ENCODE results near the gene STK11. TPM values are rescaled to one million over a fixed set of nuclear protein-coding genes. Genes with fewer than 3 reads are reported as not detected.
A peak's percentile ranks its signal among the peaks of the same experiment; 100 is the strongest.

Gene STK11
- polyA plus RNA-seq, 4 donors, result 57.7 to 86.2 (median 66.4) TPM

DNA sequence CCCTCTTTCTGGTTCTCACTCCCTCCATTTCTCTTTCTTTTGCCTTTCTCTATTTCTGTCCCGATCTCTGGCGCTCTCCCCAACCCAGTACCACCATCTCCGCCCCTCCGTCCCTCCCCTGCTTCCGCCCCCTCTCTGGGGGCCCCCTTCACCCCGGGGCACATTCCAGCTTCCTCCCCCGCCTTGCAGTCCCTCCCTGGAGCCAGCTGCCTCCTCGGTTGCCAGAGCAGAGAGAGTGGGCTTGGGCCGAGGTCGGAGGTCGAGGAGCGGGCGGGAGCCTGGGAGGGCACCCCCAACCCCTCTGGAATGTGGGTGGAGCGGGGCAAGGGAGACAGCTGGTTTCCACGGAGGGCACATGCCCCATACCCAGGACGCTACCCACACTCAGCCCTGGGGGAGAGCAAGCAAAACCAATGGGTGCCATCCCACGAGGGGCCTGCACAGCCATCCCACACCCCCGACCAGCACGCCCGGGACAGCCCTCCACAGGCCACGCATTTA lies 57.1 kb downstream of the STK11 start:
- H3K4me1 ChIP-seq (ENCODE audit: control insufficient read depth in 3 of 3, insufficient read depth in 2 of 3, low read depth in 1 of 3, low read length in 2 of 3), result peaks cover 9 to 83% (median 20%) of the 10 kb centered on the region in 3 donors
- no peaks in the 10 kb centered on the region for H3K9me3 ChIP-seq (ENCODE audit: control insufficient read depth in 2 of 2, insufficient read depth in 1 of 2, low read depth in 1 of 2, low read length in 1 of 2)
- peak overlapping the region; percentile 99 to 100 (median 99) for H3K27ac ChIP-seq (ENCODE audit: low read depth in 1 of 3, low read length in 2 of 3)
- peaks cover 4 to 29% (median 4%) of the 10 kb centered on the region in 3 donors for H3K36me3 ChIP-seq (ENCODE audit: control insufficient read depth in 3 of 3, insufficient read depth in 2 of 3, low read depth in 1 of 3, low read length in 3 of 3)
- FAIRE-seq (no peak), DNase-seq (no peak)
- 18 to 38% (median 20%) methylated on average over 20 to 21 of the region's 21 CpGs for WGBS, 3 donors
- H3K27me3 ChIP-seq (ENCODE audit: control insufficient read depth in 3 of 3, insufficient read depth in 3 of 3, low read length in 3 of 3), result no peaks in the 10 kb centered on the region
- peak overlapping the region in 2 of 3 donors; percentile 12 for H3K4me3 ChIP-seq (ENCODE audit: low read depth in 1 of 3, low read length in 3 of 3)

DNA sequence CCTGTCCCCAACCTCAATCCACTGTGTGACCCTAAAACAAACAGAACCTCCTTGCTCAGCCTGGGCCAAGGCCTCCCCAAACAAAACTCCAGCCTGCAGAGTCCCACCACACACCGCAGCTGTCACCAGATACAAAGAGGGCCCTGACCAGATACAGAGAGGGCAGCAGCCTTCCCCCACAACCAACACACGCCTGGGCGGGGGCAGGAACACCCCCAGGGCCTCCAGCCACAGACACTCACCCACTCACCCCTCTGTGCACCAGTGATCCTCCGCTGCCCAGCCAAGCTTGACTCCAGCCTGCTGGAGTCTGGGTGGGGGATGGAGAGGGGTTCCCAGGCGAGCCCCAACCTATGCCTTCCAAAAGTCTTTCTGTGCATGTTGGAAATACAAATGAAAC lies 57.6 kb downstream of the STK11 start:
- no peaks in the 10 kb centered on the region for H3K9me3 ChIP-seq (ENCODE audit: control insufficient read depth in 2 of 2, insufficient read depth in 1 of 2, low read depth in 1 of 2, low read length in 1 of 2)
- peaks cover 0 to 24% (median 0%) of the 10 kb centered on the region in 3 donors for H3K36me3 ChIP-seq (ENCODE audit: control insufficient read depth in 3 of 3, insufficient read depth in 2 of 3, low read depth in 1 of 3, low read length in 3 of 3)
- peak in 1 of 2 donors; percentile 42 for DNase-seq
- no peaks in the 10 kb centered on the region for H3K27me3 ChIP-seq (ENCODE audit: control insufficient read depth in 3 of 3, insufficient read depth in 3 of 3, low read length in 3 of 3)
- peak overlapping the region; percentile 99 to 100 (median 99) for H3K27ac ChIP-seq (ENCODE audit: low read depth in 1 of 3, low read length in 2 of 3)
- H3K4me3 ChIP-seq (ENCODE audit: low read depth in 1 of 3, low read length in 3 of 3), result peak overlapping the region in 1 of 3 donors; percentile 12
- WGBS, 3 donors, result 43 to 61% (median 58%) methylated on average over 5 of the region's 5 CpGs
- H3K4me1 ChIP-seq (ENCODE audit: control insufficient read depth in 3 of 3, insufficient read depth in 2 of 3, low read depth in 1 of 3, low read length in 2 of 3), result peaks cover 8 to 83% (median 20%) of the 10 kb centered on the region in 3 donors
- no peak for FAIRE-seq

DNA sequence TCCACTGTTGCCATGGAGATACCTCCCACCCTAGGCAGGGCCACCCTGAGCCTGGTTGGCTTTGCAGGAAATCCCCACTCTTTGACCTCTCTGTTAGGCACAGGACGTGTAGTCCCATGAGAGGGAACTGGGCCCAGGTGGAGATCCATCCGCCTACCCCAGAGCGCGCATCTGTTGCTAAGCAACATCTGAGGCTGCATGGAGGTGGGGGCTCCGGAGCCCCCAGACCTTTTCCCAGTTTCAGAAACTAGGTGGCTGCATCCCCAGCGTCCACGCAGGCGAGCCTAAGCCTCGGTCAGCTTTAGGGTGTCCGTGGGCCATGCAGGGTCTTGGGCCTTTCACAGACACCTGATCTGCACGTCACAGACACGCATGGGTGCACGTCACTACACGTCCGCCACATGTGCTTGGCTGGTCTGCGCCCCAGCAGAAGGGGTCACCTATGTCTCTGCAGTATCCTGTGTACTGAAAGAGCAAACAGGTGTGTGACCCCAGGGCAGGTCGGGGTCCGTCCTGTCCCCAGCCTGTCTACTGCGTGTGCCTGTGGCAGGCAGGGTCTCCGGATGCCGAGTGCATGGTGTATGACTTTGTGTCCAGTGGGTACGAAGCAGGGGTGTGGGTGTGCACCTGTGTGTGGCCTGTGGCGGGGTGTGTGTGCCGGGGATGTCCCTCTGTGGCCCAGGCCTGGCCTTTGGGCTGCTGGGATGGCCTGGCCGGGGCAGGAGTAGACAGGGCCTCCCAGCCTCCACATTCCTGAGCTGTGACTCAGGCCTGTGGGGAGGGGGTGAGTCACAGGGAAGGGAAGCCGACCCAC lies 59.4 kb downstream of the STK11 start:
- H3K27ac ChIP-seq (ENCODE audit: low read depth in 1 of 3, low read length in 2 of 3), result peak overlapping the region; percentile 78 to 94 (median 86)
- H3K27me3 ChIP-seq (ENCODE audit: control insufficient read depth in 3 of 3, insufficient read depth in 3 of 3, low read length in 3 of 3), result no peaks in the 10 kb centered on the region
- H3K9me3 ChIP-seq (ENCODE audit: control insufficient read depth in 2 of 2, insufficient read depth in 1 of 2, low read depth in 1 of 2, low read length in 1 of 2), result no peaks in the 10 kb centered on the region
- H3K36me3 ChIP-seq (ENCODE audit: control insufficient read depth in 3 of 3, insufficient read depth in 2 of 3, low read depth in 1 of 3, low read length in 3 of 3), result peaks cover 0 to 16% (median 0%) of the 10 kb centered on the region in 3 donors
- peaks cover 7 to 77% (median 17%) of the 10 kb centered on the region in 3 donors for H3K4me1 ChIP-seq (ENCODE audit: control insufficient read depth in 3 of 3, insufficient read depth in 2 of 3, low read depth in 1 of 3, low read length in 2 of 3)
- DNase-seq (peak; percentile 88 to 91), FAIRE-seq (no peak)
- 68 to 76% (median 74%) methylated on average over 25 to 26 of the region's 26 CpGs for WGBS, 3 donors
- no peak overlapping the region for H3K4me3 ChIP-seq (ENCODE audit: low read depth in 1 of 3, low read length in 3 of 3)

- 9 to 12% (median 12%) methylated on average over 20 to 28 of the region's 28 CpGs for WGBS, 3 donors
- Histone ChIP-seq H3K9me3 (ENCODE audit: control insufficient read depth in 2 of 2, insufficient read depth in 1 of 2, low read depth in 1 of 2, low read length in 1 of 2) (no peaks in the 10 kb centered on the region), H3K27me3 (ENCODE audit: control insufficient read depth in 3 of 3, insufficient read depth in 3 of 3, low read length in 3 of 3) (no peaks in the 10 kb centered on the region), H3K27ac (ENCODE audit: low read depth in 1 of 3, low read length in 2 of 3) (peak overlapping the region; percentile 86 to 94 (median 90)), H3K4me3 (ENCODE audit: low read depth in 1 of 3, low read length in 3 of 3) (peak overlapping the region in 2 of 3 donors; percentile 52 to 55), H3K4me1 (ENCODE audit: control insufficient read depth in 3 of 3, insufficient read depth in 2 of 3, low read depth in 1 of 3, low read length in 2 of 3) (peaks cover 4 to 77% (median 13%) of the 10 kb centered on the region in 3 donors), H3K36me3 (ENCODE audit: control insufficient read depth in 3 of 3, insufficient read depth in 2 of 3, low read depth in 1 of 3, low read length in 3 of 3) (peaks cover 0 to 22% (median 0%) of the 10 kb centered on the region in 3 donors)
- peak; percentile 55 to 79 for DNase-seq
- FAIRE-seq, result no peak
These were observed 60.1 kb downstream of the STK11 start for GRCh38 chr19:1265615-1266128.

GRCh38 chr19:1266129-1266915 lies 60.7 kb downstream of the STK11 start:
- peak overlapping the region; percentile 86 to 94 (median 90) for H3K27ac ChIP-seq (ENCODE audit: low read depth in 1 of 3, low read length in 2 of 3)
- H3K4me3 ChIP-seq (ENCODE audit: low read depth in 1 of 3, low read length in 3 of 3), result peak overlapping the region in 2 of 3 donors; percentile 52 to 55
- no peaks in the 10 kb centered on the region for H3K9me3 ChIP-seq (ENCODE audit: control insufficient read depth in 2 of 2, insufficient read depth in 1 of 2, low read depth in 1 of 2, low read length in 1 of 2)
- H3K36me3 ChIP-seq (ENCODE audit: control insufficient read depth in 3 of 3, insufficient read depth in 2 of 3, low read depth in 1 of 3, low read length in 3 of 3), result peaks cover 2 to 29% (median 3%) of the 10 kb centered on the region in 3 donors
- peaks cover 4 to 81% (median 15%) of the 10 kb centered on the region in 3 donors for H3K4me1 ChIP-seq (ENCODE audit: control insufficient read depth in 3 of 3, insufficient read depth in 2 of 3, low read depth in 1 of 3, low read length in 2 of 3)
- WGBS, 3 donors, result 2 to 3% (median 2%) methylated on average over 42 to 84 of the region's 84 CpGs
- no peak for FAIRE-seq
- H3K27me3 ChIP-seq (ENCODE audit: control insufficient read depth in 3 of 3, insufficient read depth in 3 of 3, low read length in 3 of 3), result no peaks in the 10 kb centered on the region
- peak; percentile 96 to 97 for DNase-seq

GRCh38 chr19:1266916-1267476 lies 61.4 kb downstream of the STK11 start:
- peaks cover 4 to 36% (median 4%) of the 10 kb centered on the region in 3 donors for H3K36me3 ChIP-seq (ENCODE audit: control insufficient read depth in 3 of 3, insufficient read depth in 2 of 3, low read depth in 1 of 3, low read length in 3 of 3)
- no peaks in the 10 kb centered on the region for H3K9me3 ChIP-seq (ENCODE audit: control insufficient read depth in 2 of 2, insufficient read depth in 1 of 2, low read depth in 1 of 2, low read length in 1 of 2)
- H3K27me3 ChIP-seq (ENCODE audit: control insufficient read depth in 3 of 3, insufficient read depth in 3 of 3, low read length in 3 of 3), result no peaks in the 10 kb centered on the region
- H3K4me3 ChIP-seq (ENCODE audit: low read depth in 1 of 3, low read length in 3 of 3), result peak overlapping the region in 2 of 3 donors; percentile 52 to 55
- DNase-seq, result peak; percentile 66 to 90
- peak overlapping the region; percentile 86 to 94 (median 90) for H3K27ac ChIP-seq (ENCODE audit: low read depth in 1 of 3, low read length in 2 of 3)
- FAIRE-seq, result no peak
- peaks cover 4 to 79% (median 19%) of the 10 kb centered on the region in 3 donors for H3K4me1 ChIP-seq (ENCODE audit: control insufficient read depth in 3 of 3, insufficient read depth in 2 of 3, low read depth in 1 of 3, low read length in 2 of 3)
- 1% methylated on average over 38 to 59 of the region's 59 CpGs for WGBS, 3 donors

DNA sequence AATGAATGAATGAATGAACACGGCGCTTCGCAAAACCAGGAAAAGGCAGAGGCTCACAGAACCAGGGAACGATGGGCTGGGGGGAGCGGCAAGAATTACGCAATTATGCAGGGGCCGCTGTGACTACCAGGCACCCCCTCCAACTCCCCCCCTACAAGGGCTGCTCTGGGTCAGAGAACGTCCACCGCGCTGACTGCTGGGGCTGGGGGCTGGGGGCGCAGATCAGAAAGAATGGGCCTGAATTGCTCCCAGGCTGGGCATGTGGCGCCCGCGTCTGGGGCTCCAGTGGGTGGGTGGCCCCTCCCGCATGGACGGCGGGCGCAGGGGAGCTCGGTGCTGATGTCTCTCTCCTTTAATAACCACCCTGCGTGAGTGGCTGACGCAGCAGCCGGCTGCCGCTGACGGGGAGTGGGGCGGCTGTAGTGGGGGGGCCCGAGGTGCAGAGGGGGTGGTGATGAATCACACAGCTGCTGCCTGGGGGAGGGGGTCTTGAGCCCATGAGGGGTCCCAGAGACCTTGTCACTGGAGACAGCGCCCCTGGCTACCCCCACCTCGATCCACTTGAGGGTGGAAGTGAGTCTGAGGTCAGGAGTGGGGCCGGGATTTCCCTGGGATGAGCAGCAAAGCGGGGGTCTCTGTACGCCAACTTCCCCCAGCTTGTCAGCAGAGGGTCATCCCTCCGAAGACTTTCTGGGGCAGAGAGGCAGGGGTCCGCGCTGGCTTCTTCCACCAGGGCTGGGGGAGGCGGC lies 62.1 kb downstream of the STK11 start:
- peaks cover 6 to 42% (median 10%) of the 10 kb centered on the region in 3 donors for H3K36me3 ChIP-seq (ENCODE audit: control insufficient read depth in 3 of 3, insufficient read depth in 2 of 3, low read depth in 1 of 3, low read length in 3 of 3)
- no peak for FAIRE-seq
- peak in 1 of 2 donors; percentile 48 for DNase-seq
- peaks cover 4 to 72% (median 17%) of the 10 kb centered on the region in 3 donors for H3K4me1 ChIP-seq (ENCODE audit: control insufficient read depth in 3 of 3, insufficient read depth in 2 of 3, low read depth in 1 of 3, low read length in 2 of 3)
- H3K9me3 ChIP-seq (ENCODE audit: control insufficient read depth in 2 of 2, insufficient read depth in 1 of 2, low read depth in 1 of 2, low read length in 1 of 2), result no peaks in the 10 kb centered on the region
- H3K4me3 ChIP-seq (ENCODE audit: low read depth in 1 of 3, low read length in 3 of 3), result peak overlapping the region in 2 of 3 donors; percentile 52 to 55
- peak overlapping the region in 1 of 3 donors; percentile 14 for H3K27ac ChIP-seq (ENCODE audit: low read depth in 1 of 3, low read length in 2 of 3)
- H3K27me3 ChIP-seq (ENCODE audit: control insufficient read depth in 3 of 3, insufficient read depth in 3 of 3, low read length in 3 of 3), result no peaks in the 10 kb centered on the region
- WGBS, 3 donors, result 26 to 29% (median 29%) methylated on average over 31 to 35 of the region's 35 CpGs
